ENCODE results near the gene SLC7A4.

Gene SLC7A4

DNA sequence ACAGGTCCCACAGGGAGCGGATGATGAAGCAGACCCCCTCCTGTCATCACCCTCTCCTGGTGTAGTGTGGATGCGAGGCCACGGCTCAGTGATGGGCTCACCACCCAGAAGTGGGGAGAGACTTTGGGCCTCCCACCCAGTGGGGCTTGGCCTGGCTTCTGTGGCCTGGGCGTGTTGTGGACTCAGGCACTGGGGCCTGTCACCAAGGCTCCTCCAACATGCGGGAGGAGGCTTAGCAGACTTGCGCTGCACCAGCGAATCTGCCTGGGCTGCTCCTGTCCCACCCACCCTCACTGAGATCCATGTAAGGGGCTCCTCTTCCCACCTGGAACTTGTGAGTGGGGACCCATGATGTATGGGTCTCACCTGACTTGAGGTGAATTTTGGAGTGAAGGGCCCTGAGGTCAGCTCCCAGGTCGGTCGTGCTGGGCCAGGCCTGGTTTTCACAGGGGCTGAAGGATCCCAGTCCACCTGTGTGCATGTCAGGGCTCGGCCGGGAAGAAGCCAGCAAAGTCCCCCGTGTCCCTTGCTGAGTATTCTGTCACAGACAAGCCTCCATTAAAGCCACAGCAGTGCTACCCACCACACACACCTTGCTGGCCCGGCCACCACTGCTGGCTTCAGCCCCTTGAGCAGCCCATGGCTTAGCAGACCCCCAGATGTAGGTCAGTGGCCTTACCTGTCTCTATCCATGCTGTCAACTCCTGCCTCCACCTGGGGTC, 34.7 kb downstream of the SLC7A4 start:
- DNase-seq (ENCODE audit: low spot score): no peak

DNA sequence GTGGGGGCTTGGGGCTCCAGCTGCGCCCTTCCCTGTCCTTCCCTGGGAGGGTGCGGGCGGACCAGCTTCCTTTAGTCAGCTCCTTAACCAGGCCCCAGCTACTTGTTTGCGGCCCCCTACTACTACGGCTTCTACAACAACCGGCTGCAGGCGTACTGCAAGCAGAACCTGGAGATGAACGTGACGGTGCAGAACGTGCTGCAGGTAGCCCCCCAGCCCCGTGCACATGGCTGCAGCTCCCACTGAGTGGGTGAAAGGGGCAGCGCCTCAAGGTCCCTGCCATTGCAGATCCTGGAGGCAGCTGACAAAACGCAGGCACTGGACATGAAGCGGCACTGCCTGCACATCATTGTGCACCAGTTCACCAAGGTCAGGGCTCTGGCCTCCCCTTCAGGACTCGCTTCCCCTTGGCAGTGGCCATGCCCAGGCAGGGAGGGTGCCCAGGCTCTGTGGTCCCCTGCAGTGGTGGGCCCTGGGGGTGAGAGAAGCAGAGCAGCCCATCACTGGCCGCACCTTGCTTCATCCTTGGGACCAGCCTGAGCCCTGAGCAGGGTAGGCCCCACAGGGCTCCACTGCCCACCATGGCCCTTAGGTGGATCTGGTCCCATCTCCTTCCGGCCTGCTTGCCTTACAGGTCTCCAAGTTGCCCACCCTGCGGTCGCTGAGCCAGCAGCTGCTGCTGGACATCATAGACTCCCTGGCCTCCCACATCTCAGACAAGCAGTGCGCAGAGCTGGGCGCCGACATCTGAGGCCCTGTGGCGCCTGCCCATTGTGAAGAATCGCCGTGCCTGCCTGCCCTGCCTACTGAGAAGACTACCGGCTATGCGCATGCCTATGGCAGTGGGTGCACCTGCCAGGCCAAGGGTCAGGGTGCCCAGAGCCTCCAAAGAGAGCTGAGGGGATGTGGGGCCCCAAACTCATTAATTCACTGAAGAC, 35.5 kb downstream of the SLC7A4 start:
- DNase-seq (ENCODE audit: low spot score): no peak

DNA sequence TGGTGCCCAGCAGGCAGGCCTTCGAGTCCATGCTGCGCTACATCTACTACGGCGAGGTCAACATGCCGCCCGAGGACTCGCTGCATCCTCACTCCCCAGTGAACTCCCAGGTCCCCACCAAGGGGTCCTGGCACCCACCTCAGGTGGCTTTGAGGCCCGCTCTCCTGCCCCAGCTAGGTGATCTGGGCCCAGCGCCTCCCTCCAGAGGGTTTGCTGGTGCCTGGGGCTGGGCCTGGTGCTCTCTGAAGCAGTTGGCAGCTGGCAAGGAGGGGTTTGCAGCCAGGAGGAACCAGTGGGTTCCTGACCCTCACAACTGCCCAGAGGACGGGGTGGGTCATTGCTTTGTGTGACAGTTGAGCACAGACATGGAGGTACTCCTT, 36.3 kb downstream of the SLC7A4 start:
- DNase-seq (ENCODE audit: low spot score): no peak

DNA sequence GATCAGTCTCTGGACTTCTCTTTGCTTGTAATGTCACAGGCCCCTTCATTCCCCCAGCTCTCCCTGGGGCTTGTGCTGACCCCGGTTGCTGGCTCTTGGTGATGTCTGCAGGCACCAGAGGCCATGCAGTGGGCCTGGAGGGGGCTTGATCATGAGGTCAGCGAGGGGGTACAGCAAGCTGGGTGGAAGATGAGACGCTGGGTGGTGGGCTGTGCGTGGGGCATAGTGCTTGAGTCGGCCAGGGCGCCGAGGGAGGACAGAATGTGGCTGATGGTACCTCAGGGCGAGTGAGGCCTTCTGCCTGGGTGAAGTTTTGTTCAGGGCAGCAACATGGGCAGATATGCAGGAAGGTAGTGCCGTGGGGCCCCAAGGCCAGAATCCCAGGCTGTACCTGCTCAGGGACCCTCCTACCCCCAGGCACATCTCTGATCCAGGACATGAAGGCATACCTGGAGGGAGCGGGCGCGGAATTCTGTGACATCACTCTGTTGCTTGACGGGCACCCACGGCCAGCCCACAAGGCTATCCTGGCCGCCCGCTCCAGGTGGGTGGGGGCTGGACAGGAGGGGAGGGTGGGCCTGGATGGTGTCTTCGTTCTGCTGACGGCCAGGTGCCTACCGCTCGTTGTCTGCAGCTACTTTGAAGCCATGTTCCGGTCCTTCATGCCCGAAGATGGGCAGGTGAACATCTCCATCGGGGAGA, 36.9 kb downstream of the SLC7A4 start:
- no peak for DNase-seq (ENCODE audit: low spot score)

DNA sequence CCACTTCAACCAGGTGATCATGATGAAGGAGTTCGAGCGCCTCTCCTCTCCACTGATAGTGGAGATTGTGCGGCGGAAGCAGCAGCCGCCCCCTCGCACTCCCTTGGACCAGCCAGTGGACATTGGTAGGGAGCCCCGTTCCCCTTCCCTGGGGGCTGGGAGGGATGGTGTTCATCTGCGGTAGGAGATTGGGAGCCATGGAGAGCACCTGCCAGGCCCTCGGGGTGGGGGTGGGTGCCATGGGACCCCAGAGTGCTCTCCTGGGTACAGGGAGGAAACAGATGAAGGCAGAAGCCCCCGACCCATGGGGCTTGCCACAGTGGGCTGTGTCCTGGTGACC, 37.5 kb downstream of the SLC7A4 start:
- no peak for DNase-seq (ENCODE audit: low spot score)

DNA sequence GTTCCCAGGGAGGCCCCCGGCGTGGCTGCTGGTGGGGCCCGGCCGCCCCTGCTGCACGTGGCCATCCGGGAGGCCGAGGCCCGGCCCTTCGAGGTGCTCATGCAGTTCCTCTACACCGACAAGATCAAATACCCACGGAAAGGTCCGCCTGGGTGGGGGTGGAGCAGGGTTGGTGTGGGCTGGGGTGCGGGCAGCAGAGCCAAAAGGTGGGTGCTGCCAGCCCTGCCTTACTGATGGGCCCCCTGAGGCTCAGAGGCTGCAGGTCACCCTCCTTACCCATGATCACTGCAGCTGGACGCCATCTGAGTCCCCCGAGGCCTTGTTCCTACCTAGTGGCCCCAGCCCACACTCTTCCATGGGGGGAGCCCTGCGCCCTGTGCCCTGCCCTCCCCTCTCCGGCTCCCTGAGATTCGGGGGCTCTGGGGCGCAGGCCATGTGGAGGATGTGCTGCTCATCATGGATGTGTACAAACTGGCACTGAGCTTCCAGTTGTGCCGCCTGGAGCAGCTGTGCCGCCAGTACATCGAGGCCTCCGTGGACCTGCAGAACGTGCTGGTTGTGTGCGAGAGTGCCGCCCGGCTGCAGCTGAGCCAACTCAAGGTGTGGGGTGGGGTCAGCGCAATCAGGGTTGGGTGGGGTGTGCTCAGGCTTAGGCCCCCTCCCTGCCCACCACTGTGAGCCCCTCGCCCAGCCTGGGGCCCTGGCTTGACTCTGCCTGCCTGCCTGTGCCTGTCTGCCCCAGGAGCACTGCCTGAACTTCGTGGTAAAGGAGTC, 38.0 kb downstream of the SLC7A4 start:
- DNase-seq (ENCODE audit: low spot score): no peak

DNA sequence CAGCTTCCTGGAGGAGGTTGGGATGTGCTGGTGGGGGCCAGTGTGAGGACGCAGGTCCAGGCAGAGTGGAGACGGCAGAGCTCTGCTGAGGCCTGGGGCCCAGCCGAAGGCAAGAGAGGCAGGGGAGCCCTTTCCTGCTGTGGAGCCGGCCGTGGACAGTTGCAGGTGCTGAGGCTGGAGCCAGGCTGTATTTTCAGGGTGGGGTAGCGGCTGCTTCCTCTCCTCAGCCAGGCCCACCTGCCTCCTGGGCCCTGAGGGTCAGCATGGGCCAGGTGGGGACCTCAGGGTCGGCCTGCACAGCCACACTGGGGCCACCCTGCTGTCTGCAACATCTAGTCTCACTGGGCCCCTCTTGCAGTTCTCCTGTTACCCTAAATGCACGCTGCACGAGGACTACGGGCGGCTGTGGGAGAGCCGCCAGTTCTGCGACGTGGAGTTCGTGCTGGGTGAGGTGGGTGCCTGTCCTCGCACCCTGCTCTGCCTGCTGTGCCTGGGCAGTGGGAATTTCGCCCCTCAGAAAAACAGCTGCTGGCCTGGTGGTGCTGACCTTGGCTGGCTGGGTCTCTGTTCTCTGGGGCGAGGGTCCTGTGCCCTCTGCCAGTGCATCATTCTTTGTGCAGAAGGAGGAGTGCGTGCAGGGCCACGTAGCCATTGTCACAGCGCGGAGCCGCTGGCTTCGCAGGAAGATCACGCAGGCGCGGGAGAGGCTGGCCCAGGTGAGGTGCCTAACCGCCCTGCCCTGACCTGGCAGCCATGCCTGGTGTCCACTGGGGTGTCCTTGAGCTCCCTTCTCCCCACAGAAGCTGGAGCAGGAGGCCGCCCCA, 38.8 kb downstream of the SLC7A4 start:
- no peak for DNase-seq (ENCODE audit: low spot score)

DNA sequence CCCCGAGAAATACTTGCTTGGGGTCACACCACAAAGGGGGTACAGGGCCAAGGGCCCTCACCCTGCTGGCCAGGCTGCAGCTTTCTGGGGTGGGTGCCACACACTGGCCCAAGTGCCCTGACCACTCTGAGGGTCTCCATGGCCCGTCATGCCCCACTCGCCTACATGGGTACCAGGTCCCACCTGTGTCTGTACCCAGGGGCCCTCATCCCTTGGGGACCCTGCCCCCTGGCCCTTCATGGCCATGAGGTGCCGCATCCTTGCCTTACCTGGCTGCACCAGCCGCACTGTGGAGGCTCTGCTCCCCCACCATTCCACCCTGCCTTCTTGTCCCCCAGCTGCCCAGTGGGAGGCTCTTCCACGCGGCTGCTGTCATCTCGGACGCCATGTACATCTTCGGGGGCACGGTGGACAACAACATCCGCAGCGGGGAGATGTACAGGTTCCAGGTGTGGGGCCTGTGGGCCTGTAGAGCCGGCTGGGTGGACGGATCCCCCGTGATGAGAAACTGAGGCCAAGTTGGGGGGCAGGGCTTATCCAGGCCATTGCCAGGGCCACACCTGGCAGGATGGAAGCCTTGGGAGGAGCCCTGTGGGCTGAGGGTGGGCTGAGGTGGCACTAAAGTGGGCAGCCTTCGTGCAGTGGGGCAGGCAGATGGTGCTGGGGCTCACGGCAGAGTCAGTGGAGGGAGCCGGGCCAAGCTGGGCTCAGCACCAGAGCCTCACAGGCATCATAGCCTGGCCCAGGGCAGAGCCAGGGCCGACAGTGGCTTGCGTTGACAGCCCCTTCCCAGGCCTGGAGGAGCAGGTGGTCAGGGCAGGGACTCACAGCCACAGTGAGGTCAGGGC, 39.7 kb downstream of the SLC7A4 start:
- no peak for DNase-seq (ENCODE audit: low spot score)

DNA sequence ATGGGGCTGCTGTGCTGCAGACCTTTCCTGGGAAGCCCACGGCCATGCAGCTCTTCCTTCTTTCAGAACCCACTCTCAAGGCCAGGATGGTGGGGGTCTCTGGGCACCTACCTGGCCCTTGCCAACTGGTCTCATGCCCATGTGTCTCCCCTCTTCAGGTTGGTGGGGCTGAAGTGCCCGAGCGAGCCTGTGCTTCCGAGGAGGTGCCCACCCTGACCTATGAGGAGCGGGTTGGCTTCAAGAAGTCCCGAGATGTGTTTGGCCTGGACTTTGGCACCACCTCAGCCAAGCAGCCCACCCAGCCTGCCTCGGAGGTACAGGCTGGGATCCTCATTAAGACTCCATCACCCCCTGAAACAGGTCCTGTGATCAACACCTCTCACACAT, 40.3 kb downstream of the SLC7A4 start:
- DNase-seq (ENCODE audit: low spot score): no peak

DNA sequence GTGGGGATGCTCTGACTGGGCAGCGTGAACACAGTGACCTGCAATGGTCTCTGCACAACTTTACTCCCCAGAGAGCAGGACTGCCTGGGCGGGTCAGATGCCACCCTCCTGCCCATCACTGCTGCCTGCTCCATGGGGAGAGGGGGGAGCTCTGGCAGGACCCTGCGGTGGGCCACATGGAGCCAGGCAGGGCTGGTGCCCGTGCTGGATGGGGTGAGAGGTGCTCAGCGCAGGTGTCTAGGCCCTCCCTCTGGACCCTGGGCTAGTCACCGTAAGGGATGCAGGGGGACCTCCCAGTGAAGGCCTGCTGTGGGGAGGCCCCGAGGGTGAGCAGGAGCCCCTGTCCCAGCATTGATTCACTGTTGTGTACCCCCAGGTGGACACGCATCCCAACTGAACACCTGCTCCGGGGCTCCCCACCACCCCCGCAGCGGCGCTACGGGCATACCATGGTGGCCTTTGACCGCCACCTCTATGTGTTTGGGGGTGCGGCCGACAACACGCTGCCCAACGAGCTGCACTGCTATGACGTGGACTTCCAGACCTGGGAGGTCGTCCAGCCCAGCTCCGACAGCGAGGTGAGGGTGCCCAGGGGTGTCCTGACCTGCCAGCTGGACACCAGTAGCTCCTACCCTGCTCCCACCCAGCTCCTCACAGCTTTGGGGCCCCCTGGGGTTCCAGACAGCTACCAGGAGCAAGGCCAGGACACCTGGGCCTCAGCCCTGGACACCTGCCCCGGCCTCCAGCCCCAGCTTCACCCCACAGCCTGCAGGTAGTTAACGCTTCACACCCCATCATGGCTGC, 40.9 kb downstream of the SLC7A4 start:
- no peak for DNase-seq (ENCODE audit: low spot score)

DNA sequence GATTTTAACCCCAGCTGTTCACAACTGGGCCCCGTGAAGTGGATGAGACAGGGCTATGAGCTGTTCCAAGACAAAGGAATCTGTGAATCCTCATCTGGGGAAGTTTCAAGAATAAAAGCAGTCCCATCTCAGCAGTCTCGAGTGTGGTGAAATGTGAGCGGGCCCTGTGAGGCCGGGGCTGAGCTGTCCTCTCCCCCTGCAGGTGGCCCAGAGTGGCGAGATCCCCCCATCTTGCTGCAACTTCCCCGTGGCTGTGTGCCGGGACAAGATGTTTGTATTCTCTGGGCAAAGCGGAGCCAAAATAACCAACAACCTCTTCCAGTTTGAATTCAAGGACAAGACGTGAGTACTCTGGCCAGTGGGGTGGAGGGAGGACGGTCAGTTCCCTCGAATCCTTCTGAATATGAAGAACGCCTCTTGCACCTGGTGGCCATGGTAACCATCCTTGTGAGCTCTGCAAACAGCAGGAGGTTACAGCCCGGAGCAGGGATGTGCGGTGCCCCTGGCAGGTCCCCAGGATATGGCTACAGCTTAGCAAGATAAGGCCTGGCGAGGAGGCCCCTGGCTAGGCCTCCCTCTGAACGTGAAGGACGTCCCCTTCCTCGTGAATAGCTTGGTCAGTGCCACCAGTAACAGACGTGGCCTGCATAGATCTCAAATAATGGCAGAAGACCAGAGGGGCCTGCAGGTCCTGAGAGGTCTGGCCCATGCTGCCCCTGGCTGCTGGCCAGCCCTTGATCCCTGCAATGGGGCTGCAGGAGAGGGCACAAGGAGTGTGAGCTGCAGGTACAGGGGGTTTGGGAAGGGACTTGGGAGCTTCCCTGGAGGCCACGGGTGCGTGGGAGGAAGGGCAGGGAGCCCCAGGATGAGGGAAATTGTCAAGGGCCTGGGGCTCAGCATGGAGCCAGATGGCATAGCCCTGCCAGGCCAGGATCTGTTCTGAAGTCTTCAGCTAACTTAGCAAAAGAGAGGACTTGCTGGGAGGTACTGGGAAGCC, 41.9 kb downstream of the SLC7A4 start:
- DNase-seq (ENCODE audit: low spot score): no peak

DNA sequence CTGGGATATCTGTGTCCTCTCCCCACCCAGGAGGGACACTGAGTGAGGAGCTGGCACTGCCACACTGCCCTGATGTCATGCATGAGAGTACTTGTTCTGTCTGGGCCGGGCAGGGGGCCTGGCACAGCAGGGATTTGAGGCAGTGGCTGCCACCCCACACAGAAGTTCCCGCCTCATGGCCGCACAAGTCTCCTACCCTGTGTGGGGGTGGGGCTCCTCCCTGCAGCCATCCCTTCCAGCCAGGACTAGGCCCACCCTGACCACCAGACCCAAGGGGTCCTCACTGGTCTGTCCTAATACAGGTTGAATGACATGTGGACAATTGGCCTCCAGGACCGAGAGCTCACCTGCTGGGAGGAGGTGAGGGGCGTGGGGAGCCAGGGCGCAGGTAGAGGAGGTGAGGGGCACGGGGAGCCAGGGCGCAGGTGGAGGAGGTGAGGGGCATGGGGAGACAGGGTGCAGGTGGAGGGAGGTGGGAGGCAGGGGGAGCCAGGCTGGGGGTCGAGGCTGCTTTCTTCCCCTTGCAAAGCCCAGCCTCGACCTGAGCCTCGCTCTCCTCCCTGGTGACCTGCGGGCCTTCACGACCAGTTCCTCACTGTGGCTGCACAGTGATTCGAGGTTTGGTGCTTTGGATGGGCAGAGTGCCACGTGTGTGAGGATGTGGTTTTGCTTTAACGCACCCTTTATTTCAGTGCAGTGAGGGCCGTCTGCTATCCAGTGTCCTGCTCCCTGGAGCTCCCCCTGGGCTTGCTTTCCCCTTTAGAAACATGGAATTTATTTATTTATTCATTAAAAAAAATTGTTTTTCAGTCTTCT, 42.8 kb downstream of the SLC7A4 start:
- DNase-seq (ENCODE audit: low spot score): no peak

DNA sequence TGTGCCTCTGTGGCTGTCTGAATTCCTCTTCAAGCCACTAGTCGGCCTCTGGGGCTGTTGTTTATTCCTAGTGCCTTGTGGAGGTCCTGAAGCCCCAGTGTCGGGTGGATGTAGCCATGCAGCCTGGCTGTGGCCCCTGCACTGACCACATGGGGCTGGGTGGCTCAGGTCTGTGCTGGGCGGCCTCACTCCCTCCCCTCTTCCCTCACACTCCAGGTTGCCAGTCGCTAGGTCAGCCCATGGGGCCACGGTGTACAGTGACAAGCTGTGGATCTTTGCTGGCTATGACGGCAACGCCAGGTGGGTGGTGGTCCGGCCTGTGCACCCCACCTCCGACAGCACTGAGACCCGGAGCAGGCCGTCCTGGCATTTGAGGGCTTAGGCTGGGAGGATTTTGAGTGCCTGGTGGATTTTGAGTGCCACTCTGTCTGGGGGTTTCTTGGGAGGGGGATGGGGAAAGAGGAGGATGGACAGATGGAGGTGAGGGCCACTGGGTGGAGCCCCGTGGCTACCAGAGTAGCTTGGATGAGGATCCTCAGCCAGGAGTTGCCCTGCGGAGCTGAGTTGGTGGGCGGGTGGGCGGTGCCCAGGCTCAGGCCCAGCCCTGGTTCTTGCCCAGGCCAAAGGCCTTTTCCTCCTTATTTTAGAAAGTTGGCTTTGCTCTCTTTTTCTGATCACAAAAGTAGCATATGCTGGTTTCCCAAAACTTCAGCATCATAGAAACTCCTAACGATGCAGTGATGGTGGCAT, 43.6 kb downstream of the SLC7A4 start:
- no peak for DNase-seq (ENCODE audit: low spot score)

DNA sequence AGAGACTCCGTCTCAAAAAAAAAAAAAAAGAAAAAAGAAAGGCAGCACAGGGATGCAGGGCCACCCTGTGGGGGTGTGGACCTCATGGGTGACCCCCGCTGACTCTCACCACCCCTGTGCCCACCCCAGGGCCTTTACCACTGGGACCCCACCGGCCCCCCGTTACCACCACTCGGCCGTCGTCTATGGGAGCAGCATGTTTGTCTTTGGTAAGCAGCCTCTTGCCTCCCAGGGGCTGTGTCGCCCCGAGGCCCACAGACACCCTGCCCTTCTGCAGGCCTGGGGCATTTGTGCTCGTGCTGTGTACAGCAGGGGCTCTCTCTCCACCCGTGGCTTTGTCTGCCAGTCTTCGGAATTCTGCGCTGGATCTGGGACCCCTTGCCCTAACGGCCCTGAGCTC, 45.0 kb downstream of the SLC7A4 start:
- no peak for DNase-seq (ENCODE audit: low spot score)

DNA sequence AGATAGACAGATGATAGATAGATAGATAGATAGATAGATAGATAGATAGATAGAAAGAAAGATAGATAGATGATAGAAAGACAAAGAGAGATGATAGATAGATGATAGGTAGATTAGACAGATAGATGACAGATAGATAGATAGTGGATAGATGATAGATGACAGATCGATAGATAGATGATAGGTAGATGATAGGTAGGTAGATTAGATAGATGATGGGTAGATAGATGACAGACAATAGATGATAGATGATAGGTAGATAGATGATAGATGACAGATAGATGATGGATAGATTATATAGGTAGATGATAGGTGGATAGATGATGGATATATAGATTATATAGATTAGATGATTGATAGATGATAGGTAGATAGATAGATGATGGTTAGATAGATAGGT, 46.0 kb downstream of the SLC7A4 start:
- DNase-seq (ENCODE audit: low spot score): no peak

DNA sequence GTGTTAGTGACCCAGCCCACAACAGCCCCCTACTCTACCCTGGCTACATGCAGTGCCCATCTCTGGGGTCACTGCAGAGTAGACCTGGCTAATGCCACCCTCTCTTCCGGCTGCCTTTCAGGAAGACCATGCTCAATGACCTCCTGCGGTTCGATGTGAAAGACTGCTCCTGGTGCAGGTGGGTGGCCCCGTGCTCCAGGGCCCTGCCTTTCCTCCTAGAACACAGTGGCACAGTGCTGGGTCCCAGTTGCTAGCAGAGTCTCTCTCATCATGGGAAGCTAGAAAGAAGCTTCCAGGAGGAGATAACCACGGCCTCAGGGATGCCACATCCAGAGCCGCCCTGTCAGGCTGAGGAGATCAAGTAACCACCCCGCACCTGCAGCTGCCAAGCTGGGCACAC, 46.6 kb downstream of the SLC7A4 start:
- no peak for DNase-seq (ENCODE audit: low spot score)

All from CD4-positive, alpha-beta T cell treated with Interleukin-15 for 4 hours (primary cell).